HG03521 (cell line): ENCODE data around the gene SCRT2.
"Not testable (repeated sequence)": the region's sequence is repeated elsewhere in the genome, so short reads cannot be mapped to it uniquely, and the experiment has no call there.

Experiments
- ATAC-seq: cut with Tn5 transposase; IDR thresholded peaks from one replicate; pipeline ENCODE4 v1.9.1; 2021; ENCODE audit warnings: mild to moderate bottlenecking, moderate library complexity; ENCODE audit not compliant: unreplicated experiment

SCRT2 gene

GRCh38 chr20:701401-702129 lies 26.0 kb upstream of the SCRT2 start:
- no peak for ATAC-seq

DNA sequence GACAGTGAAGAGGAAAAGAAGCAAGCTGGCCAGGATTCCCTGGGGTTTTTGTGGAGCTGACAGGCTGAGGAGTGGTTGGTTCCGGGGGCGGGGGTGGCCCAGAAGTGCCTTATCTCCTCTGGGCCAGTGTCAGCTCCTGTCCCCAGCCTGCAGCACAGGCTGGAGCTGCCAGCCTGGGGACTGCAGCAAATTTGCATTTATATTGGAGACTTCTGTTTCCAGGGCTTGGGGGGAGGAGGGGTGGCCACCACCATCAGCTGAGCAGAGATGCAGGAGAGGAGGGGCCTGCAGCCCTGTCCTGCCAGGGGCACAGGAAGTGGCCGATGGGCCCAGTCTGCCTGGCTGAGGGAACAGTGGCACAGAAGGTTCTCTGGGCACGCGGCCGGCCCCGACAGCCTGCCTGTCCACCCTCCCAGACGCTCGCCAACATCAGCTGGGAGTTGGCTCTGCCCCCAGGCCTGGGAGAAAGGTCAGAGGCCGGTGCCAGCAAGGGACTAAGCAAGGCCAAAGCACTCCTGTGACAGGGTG lies 24.3 kb upstream of the SCRT2 start:
- ATAC-seq: no peak

DNA sequence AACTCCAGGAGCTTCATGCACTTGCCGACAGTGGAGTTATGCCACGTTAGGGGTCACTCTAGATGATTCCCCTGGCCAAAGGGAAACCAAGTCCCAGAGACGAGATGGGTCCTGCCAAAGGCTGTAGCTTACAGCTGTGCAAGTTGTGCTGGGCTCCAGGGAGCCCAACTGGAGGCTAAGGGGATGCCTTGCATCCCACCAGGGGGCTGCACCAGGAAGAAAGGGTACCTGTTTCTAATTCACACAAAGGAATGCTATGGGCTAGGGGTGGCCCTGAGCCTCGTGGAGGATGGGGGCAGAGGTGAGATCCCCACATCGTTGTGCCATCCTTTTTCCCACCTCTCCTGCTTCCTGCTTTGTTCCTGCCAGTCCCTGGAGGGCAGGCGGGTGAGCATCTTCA lies 23.7 kb upstream of the SCRT2 start:
- no peak for ATAC-seq

- no peak for ATAC-seq
These were observed 22.7 kb upstream of the SCRT2 start for GRCh38 chr20:698276-698675.

- ATAC-seq: no peak
These were observed 22.2 kb upstream of the SCRT2 start for GRCh38 chr20:697826-698225.

DNA sequence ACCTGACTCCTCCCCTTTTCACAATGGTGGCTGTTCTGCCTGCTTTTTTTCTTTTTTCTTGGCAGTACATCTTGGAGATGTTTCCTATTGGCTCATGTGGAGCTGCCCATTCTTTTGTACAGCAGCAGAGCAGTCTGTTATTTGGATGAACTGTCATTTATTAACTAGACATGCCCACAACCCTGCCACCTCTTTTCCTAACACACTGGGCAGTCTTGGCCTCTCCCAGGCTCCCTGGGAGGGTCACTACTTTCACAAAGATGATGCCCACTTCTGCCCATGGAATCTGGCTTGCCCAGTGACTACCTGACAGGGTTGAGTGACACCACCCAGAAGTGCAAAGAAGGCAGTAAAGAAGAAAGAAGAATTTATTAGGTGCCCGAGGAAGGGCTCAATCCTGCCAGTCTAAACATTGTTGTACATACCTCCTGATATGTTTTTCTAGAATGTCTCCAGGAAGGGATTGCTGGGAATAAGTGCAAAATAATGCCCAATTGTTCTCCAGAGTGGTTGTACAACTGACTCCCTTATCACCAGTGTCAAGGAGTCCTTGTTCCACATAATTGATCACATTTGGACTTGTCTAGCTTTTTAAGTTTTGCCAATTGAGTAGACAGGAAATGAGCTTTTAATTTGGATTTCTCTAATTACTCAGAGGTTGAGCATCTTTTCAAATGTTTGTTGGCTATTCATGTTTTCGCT lies 19.7 kb upstream of the SCRT2 start:
- no peak for ATAC-seq

DNA sequence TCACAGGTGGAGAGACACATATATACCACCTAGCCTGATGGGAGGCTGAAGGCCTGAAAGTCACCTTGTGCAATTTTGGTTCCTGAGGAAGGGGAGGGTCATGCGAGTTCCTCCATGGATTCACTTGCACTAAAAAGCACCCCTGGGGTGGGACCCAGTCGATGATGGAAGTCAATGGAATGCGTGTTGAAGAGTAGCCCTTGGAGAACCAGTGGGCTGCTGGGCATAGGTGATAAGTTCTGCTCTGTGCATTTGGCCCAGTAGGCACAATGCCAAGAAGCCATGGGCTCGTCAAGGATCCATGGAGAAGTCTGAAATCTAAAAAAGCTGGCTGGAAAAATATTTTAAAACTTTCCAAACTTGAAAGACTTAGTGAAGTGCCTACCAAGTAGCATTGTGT lies 18.9 kb upstream of the SCRT2 start:
- ATAC-seq: no peak

- not testable (repeated sequence) for ATAC-seq
These were observed 18.2 kb upstream of the SCRT2 start for GRCh38 chr20:693786-694185.

- no peak for ATAC-seq
These were observed 16.4 kb upstream of the SCRT2 start for GRCh38 chr20:692044-692443.

- no peak for ATAC-seq
These were observed 14.3 kb upstream of the SCRT2 start for GRCh38 chr20:689947-690346.

- no peak for ATAC-seq
These were observed 13.7 kb upstream of the SCRT2 start for GRCh38 chr20:689348-689747.

DNA sequence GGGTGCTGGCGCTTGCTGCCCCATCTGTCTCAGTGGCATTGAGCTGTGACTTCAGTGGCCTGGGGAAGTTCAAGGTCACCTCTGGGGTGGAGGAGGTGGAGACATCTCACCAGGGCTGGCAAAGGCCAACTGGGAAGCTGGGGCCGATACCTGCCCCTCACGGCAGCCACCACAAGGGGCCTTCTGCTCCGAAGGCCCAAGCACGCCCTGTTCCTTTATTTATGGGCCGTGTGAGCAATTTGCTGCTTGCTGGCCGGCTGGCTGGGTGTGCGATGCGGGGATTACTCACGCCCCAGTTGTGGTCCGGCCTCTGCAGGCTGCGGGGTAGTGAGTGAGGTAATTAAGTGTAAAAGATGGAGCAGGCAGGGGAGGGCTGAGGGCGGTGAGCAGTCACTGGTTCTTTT lies 13.2 kb upstream of the SCRT2 start:
- no peak for ATAC-seq

- ATAC-seq: no peak
These were observed 12.0 kb upstream of the SCRT2 start for GRCh38 chr20:687468-688203.

- no peak for ATAC-seq
These were observed 9.2 kb upstream of the SCRT2 start for GRCh38 chr20:684676-685319.

DNA sequence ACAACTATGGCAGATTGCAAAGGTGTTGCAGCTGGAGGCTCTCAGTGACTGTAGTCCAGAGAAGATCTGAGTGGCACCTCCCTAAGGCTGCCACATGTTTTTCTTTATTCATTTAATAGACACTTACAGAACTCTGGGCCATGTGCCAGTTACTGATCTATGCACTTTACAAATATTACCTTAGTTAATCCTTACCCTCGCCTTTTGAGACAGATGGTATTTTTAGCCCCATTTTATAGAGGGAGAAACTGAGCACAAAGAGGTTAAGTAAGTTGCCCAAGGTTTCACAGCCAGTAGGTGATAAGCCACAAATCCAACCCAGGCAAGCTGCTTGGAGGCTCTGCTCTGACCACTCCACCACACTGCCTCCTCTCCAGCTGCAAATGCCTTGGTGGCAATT lies 6.5 kb upstream of the SCRT2 start:
- no peak for ATAC-seq

GRCh38 chr20:680638-681187 lies 5.1 kb upstream of the SCRT2 start:
- no peak for ATAC-seq

DNA sequence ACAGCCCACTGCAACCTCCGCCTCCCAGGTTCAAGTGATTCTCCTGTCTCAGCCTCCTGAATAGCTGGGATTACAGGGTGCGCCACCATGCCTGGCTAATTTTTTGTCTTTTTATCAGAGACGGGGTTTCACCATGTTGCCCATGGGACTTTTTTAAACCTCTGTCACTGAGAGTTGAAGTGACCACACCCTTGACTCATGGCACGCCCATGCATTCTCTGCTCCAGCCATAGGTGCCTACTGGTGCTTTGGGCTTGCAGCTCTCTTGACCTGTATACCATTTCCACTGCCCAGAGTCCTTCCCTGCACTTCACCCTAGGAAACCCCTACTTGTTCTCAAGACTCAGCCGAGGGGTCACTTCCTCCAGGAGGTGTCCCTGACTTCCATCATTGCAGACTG lies 2.4 kb upstream of the SCRT2 start:
- no peak for ATAC-seq

GRCh38 chr20:676967-677366 lies 1.4 kb upstream of the SCRT2 start:
- ATAC-seq: no peak

DNA sequence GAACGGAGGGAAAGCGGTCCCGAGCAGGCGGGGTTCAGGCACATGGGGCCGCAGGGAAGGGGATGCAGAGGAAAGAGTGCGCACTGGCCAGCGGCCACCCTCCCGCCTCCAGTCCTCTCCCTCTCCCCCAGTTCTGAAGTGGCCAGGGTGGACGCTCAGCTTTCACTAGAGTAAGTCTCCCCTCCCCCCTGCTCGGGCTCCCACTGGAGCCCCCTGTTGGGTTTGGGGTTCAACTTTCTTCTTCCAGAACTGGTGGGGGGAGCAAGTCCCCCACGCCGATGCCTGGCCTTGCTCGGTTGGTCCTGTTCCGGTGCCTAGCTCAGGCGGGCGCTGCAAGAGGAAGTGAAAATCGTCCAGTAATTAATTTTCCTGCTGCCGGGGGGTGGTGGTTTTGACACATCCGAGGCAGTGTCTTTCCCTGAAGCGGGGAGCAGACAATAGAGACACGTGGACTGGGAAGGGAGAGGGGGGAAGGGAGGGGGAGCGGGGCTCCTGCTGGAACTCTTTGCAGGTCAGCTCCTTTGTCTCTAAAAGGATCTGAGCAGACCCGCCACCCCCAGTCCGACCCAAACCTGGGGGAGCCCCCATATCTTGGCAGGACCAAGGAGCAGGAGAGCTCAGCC lies 824 bp upstream of the SCRT2 start:
- ATAC-seq: no peak

DNA sequence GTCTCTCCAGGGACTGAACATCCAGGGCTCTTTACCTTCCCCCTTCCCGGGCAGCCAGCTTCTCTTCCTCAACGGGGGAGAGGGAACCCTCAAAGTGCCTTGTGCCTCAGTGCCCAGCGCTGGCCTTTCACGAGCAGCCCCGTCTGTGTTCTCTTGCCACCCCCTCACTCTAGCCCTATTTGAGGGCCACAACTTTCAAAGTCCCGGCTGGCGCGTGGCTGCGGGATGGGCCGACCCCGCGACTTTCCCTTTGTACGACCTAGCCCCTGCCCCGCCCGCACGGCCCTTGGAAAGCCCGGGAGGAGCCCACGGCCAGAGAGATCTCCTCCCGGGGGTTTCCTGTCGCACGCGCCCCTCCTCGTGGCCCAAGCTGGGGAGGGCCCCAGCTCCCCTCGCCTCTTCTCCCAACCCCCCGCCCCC lies 559 bp downstream of the SCRT2 start:
- ATAC-seq: no peak
